Forelimb muscle (tissue), 1 donor: ENCODE data around the gene KL. TPM values are rescaled to one million over a fixed set of nuclear protein-coding genes. Genes with fewer than 3 reads are reported as not detected.

Source experiments
- DNase-seq: peaks from one replicate; pipeline ENCODE4 v3.0.0-alpha.2; 2013; ENCODE audit warnings: low read depth
- polyA plus RNA-seq: library from polyadenylated mRNA; unstranded; fragments of 120-200 nt; gene quantifications from one replicate; pipeline ENCODE4 v1.2.1, GENCODE V29; 2013; ENCODE audit not compliant: insufficient read length

Gene KL
- polyA plus RNA-seq, 1 donor: 2.5 TPM

DNA sequence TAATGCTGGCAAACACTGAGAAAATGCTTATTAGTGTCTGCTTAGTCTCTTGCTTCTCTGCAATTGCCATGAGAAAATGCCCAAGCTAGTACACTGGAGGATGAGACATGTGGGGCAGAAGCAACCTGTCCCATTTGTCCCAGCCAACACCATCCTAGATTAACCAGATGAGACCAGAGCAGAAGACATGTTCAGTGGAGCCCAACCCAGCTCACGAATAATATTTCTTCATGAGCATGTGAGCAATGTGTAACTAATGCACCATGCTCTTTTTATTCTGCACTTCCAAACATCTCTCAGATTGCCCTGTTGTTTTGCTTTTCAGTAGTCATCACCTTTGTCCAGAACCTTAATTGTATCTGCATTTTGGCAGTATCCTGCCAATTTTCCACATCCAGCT is 21.4 kb downstream of the KL start:
- DNase-seq: no peak

DNA sequence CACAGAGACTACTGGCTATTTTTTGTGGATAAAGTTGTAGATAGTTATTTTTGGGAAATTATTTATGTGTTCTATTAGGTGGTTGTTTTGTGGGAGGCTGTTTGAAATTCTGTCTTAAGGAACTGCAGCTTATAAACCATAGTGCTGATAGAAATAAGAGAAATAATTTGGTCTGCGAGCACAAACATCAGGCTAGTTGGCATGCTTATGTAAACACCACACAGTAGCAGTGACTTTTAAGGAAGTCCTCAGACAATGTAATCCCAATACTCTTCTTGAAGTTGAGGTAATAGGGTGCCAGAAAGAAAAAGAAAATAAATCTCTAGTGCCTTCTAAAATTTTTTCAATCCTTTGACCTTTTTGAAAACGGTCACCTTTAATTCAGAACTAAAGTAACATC is 23.9 kb downstream of the KL start:
- no peak for DNase-seq

DNA sequence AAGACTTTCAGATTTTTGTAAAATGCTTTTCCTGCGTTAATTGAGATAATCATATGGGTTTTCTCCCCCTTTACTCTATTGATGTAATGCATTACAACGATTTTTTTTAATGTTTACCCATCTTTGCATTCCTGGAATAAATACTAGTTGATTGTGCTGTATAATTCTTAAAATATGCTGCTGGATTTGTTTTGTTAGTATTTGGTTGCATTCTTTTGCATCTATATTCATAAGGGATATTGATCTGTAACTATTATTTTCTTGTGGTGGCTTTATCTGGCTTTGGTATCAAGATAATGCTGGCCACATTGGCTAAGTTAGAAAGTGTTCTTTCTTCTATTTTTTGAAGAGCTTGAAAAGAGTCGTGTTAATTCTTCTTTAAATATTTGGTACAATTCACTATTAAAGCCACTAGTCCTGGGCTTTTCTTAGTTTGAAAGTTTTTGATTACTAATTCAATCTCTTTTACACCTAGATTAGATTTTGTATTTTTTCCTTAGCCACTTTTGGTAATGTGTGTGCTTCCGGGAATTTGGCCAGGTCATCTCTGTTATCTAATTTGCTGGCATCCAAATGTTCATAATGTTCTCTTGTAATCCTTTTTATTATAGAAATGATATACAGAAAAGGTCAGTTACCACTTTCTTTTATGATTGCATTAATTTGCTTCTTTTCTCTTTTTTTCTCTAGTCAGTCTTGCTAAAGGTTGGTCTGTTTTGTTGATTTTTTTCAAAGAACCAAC is 29.8 kb downstream of the KL start:
- DNase-seq: no peak

DNA sequence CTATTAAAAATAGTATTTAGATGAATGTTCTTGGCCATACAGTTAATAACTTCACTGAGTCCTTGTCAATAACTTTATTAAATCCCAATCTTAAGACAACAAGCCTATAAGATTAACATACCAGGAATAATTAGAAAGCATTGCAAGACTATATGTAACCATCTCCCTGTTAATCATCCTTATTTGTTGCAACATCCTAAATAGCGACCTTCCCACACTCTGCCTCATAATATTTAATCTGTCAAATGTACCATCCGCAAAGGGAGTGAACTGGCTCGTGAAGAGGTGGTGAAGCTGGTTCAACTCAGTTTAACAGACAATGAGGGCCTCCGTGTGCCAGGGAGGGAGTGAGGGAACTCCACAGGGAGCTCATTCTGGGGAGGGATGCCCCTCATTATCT is 33.9 kb downstream of the KL start:
- no peak for DNase-seq

DNA sequence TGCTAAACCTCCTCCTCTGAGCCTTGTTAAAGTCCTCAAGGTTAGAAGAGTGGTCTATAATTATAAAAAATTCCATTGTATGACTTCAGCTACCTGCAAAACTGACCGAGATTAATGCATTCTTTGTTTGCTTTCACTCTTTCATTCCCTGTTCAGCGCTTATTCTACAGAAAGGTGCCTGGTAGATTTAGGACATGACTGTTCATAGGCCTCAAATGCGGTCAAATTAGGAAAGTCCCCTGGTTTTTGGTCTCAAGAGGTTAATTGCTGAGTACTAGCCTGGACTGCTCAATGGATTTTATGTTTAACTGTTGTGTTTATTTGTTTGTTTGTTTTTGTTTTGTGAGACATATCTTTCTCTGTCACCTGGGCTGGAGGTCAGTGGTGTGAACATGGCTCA is 35.4 kb downstream of the KL start:
- no peak for DNase-seq

DNA sequence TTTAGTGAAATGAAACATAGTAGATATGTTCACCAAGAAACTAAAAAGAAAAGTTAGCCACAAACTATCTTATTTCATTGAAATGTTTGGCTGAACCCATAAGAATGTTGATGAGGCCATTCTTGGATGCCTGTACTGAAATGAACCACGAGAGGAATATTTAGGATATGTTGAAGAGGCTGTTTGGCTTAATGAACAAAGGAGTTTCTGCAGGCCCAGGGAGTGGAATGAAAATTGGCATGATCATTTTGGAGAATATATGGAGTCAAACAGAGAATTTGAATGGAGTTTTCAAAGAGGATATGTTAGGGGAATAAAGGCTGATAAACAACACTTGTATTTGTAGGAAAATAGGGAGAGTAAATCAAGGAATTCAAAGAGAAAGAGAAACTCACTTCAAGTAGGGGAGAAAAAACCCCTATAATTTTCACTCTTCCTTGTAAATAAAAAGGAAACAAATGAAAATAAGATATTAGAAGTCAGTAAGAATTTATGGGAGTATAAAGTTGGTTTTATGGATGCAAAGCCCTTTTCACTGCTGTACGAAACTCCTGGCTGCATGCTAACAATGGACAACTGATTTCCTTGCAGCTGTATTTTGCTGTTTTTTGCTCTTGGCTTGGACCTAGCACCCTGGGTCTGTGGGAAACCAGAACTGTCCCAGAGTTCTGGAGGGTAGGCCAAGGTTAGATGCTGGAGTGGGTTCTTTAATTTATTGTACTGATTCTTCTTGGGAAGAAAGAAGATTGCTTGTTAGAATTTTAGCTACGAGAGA is 36.5 kb downstream of the KL start:
- DNase-seq: no peak

DNA sequence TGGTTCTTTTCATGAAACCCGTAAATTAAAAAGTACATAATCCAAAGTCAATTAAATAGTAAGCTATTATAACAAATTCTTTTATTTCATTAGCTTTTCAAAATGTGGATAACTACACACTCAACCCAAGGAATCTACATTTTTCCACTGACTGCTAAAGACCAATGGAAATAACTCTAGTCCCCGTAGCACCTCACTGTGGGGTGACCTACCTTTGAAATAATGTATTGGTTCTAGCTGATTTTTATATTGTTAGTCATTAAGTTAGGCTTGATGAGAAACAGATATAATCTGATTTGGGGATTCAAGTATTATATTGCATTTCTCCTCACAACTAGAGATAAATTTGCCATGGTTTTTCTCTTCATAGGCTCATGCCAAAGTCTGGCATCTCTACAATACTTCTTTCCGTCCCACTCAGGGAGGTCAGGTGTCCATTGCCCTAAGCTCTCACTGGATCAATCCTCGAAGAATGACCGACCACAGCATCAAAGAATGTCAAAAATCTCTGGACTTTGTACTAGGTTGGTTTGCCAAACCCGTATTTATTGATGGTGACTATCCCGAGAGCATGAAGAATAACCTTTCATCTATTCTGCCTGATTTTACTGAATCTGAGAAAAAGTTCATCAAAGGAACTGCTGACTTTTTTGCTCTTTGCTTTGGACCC is 37.3 kb downstream of the KL start:
- no peak for DNase-seq

DNA sequence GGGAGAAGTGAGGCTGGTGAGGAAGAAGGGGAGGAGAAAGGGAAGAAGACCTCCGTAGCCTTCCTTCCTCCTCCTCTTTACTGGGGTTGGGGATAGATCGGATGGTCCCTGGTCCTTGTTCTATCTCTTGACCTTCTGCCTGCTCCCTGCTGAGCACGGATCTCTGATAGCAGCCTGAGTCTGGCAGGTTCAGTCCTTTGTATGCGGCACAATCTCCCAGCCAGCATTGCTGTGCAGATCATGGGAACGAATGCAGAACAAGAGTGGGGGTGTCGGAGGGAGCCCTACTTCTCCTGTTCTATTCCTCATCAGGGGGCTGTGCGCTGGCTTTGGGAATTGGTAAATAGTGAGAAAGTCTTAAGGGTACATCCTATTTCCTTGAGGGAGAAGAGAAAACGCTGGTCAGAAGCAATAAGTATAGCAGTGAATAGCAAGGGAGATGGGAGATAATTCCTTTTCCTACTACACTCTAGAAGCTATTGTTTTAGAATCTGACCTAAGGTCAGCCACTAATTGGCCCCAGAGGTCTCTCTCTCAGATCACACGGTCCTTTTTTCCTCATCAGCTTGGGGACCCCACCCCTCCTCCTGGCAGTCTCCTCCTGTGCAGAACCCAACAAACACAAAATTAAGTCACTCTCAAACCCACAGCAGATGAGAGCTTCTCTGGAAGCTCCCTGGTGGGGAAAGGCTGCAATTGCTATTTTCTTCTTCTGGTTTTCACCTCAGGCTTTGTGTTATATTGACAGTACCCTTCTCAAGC is 41.0 kb downstream of the KL start:
- no peak for DNase-seq

DNA sequence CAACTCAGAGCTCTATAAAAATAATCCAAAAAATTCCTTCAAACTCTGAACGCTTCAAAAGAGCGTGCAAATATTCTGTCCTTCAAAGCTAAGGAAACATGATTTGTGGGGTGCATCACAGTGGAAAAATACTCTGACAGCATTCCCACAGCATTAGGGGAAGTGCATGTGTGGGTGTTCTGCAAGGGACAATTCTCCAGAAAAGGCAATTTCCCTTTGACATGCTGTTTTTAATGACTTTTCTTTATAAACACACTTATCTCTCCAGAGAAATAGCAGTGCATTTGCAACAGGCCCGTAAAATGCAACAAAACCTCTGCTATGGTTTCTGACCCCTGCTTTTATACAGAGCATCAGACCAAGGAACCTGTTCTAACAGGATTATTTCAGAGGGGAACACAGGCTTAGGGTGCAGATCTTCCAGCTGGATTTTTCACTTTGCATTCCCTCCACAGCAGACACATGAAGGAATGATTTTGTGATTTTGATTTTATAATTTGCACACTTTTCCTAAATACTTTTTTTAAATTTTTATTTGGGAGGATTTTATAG is 42.6 kb downstream of the KL start:
- DNase-seq: no peak

DNA sequence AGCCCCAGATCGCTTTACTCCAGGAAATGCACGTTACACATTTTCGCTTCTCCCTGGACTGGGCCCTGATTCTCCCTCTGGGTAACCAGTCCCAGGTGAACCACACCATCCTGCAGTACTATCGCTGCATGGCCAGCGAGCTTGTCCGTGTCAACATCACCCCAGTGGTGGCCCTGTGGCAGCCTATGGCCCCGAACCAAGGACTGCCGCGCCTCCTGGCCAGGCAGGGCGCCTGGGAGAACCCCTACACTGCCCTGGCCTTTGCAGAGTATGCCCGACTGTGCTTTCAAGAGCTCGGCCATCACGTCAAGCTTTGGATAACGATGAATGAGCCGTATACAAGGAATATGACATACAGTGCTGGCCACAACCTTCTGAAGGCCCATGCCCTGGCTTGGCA is 44.6 kb downstream of the KL start:
- no peak for DNase-seq

DNA sequence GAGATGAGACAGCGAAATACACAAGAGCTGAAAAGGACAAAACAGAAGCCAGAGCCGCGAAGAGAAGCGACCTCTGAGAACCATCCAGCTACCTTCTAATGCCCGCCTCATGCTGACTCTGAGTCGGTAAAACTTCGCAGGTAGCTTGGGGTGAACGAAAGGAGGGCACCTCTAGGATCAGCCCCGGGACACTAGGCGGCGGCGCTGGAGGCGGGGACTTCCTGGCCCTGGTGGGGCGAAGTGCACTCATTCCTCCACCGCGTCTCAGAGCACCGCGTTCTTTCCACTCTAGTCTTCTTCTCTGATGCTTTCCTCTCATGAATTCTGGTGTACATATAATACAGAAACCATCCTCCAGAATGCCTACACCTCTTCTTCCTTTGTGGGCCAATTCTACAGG is 50.1 kb downstream of the KL start:
- DNase-seq: no peak

DNA sequence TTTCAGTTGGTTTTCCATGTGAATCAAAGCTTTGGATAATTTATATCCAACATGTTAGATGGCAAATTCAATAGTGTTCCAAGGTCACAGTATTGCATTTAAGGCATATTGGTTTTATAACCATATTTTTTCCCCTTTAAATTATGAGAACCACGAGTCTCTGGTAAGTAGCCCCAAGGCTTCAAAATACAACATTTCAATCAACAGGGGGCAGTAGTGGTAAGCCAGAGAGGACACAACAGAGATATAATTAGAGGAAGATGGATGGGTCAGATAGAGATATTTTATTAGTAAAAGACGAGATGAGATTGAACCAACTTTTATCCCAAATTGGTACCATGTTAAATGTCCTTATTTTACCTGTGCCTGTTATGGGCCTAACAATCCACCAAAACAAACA is 53.1 kb downstream of the KL start:
- DNase-seq: no peak

DNA sequence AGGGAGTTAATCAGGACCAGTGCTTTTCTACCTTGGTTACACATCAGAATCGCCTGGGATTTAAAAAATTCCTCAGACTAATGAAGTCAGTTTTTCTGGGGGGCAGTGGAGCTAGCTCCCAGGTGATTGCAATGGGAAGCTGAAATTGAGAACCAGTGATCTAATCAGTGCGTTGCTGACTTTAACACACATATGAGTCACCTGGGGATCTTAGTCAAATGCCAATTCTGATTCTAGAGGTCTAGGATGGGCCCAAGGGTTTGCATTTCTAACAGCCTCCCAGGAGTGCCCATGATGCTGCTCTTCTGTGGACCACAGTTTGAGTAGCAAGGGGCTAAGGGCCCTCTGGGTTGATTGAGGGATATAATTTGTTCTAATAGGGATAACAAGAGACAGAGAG is 54.5 kb downstream of the KL start:
- no peak for DNase-seq

DNA sequence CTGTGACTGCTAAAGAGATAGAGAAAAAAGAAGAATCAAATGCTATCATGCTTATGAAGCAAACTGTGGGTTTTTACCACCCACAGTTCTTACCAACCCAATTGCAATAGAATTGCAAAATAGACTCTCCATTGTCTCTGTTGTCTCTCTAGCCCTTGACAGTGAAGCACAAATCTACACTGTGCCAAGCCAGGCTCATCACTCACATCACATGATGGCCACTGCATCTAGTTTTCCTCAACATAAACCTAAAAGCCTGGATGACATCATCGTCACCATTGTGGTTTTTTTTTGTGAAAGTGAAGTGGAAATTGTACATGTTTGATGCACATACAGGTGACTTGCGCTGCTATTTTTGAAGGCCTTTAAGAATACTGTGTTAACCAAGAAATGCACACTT is 56.1 kb downstream of the KL start:
- no peak for DNase-seq

DNA sequence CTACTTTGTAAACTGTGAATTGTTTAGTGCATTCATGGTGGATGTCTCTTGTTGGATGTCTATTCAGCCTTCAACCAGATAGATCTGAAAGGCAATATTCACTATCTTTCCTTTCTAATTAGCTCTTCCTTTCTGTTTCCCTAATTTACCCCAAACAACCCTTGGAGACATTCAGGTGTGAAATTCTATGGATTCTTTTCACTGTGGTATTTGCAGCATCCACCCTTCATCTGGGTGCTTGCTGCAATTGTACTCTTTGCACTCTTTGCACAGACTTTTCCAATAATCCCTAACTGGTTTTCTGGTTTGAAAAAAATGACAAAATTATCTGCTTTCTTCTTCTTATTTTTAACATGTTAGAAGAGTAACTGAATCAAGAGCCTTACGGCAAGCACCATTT is 56.5 kb downstream of the KL start:
- DNase-seq: no peak

DNA sequence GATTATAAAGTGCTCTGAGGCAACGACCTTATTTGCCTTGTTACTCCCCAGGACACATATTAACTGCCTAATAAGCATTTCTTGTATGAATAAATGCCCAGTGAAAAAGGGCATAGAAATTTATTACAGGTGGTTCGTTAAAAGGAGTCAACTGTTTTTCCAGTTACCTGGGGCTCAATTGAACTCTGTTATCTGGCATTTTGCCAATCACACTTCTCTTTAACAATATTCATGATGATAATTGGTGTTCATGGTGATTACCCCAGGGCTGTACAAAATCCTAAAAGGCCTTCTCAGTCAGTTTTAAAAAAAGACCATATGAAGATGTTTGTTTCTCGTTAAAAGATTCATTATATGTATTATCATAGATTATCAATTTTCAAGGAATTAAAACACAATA is 57.1 kb downstream of the KL start:
- DNase-seq: no peak

DNA sequence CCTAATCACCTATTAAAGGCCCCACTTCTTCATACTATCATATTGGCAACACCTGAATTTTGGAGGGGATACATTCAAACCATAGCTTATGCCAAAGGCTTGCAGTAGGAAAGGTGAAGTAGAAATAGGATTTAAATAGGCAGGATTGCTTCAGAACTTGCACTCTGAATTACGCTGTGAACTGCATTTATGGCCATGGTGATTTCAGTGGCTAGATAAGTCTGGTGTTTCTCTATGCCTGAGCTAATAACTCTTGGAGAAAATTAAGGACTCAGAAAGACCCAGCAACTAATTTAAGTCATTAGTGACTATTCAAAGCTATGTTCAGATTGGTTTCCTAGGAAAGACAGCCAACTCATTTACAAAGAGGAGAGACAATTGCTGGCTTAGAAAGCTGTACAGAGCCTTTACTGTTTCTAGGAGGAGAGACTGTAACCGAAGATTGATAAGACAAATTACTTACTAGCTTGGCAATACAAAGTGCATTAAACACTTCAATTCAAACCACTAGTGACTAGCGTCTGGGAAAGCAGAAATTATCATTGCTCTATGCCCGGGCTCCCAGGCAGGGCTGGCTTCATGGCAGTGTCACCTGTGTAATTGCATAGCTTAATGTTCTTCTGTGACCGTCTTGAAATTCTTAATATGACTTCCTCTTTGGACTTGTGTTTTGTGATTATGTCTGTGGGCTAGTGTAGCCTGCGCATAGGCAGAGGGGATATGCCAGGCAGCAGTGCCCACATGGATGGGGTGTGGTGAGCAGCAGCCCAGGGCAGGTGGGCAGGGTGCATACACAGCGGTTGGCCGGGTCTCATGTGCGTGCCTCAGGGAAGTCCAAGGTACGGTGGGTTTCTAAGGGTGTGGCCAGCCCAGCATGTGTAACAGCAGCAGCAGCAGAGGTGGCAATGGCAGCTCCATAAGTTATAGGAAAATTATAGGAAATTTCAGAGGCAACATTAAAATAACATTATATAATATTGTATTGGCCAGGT is 60.1 kb downstream of the KL start:
- DNase-seq: no peak

DNA sequence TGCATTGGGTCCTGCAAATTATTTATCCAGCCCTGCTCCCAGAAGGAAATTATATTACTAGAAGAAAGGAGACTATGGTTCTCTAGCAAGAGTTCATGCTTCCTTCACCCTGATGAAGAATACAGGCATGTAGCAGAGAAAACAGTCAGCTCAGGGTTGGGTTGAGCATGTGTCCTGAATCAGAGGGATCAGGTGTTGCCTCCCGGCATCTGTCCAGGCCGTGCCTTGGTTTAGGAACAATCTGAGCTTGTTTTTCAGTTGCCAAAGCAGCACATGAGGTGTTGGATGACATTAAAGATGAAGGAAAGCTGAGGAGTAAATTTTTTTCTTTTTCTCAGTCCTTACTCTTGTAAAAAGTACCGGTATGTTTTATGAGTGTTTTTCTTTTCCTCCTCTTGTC is 62.0 kb downstream of the KL start:
- DNase-seq: no peak

DNA sequence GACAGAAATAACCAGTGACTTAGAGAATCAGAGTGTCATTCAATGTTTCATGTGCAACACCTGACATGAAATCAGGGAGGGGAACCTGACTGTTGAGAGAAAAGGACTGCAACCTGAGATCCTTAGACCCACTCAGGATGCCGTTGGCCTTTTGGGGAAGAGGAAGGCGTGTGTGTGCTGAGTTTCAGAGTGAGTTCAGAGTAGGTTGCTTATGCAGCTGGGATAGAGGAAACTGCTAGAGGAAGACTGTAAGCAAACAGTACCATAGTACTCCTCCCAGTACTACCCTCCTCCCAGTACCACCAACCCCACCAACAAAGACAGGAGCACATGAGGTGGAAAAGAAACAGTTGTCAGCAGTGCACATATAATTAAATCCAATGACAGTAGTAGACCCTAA is 63.7 kb downstream of the KL start:
- no peak for DNase-seq

DNA sequence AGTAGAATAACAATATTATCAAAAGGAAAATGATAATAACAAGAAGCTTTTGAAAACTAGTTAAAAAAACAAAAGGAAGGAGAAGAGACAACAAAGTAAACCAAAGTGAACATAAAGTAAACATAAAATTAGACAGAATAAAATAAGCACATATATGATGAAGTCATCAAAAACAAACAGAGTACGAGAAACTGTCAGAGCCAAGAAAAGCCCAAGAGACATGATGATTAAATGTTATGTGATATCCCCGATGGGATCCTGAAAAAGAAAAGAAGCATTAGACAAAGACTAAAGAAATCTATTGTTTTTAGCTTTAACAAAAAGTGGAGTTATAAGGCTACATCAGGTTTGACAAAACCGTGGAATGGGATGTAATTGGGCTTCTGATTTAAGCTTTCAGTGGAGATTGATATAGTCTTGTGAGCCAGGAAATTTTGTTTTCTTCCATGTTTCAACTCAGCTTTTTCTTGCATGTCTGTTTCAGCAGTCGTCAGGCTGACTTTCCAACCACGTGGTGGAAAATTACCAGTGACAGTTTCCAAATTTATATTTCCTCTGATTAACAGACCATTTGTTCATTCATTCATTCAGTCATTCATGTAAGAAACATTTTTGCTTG is 64.9 kb downstream of the KL start:
- DNase-seq: no peak
